Erythroblast (primary cell): Measurements from ENCODE around the gene NPAS1.

Experiments used
- DNase-seq, 2 experiments: peaks; one replicate each; lab custom pipeline; 2025; lab: John Stamatoyannopoulos, UW
- GATA1 ChIP-seq: IDR thresholded peaks from 2 replicates; pipeline ENCODE4 v1.6.1; 2011; ENCODE audit warnings: low read depth, mild to moderate bottlenecking, control low read depth, low read length, moderate library complexity
- POLR2A ChIP-seq: IDR thresholded peaks from 2 replicates; pipeline ENCODE4 v1.6.1; 2011; ENCODE audit warnings: mild to moderate bottlenecking, low read length

Gene NPAS1

GRCh38 chr19:47081095-47081494 lies 61.5 kb downstream of the NPAS1 start:
- TF ChIP-seq GATA1 (no peak), POLR2A (no peak)
- DNase-seq, result no peak

- TF ChIP-seq GATA1, result no peak
- no peak for TF ChIP-seq POLR2A
- no peak for DNase-seq
Measured at GRCh38 chr19:47082493-47082892, 62.9 kb downstream of the NPAS1 start.

- TF ChIP-seq GATA1 (no peak), POLR2A (no peak)
- no peak for DNase-seq
Measured at GRCh38 chr19:47084879-47085439, 65.3 kb downstream of the NPAS1 start.

GRCh38 chr19:47086280-47086679 lies 66.6 kb downstream of the NPAS1 start:
- no peak for DNase-seq
- TF ChIP-seq POLR2A, result no peak
- no peak for TF ChIP-seq GATA1

- no peak for DNase-seq
- no peak for TF ChIP-seq POLR2A
- no peak for TF ChIP-seq GATA1
Measured at GRCh38 chr19:47089767-47090350, 70.2 kb downstream of the NPAS1 start.

- no peak for TF ChIP-seq GATA1
- no peak for DNase-seq
Measured at GRCh38 chr19:47093254-47093653, 73.6 kb downstream of the NPAS1 start.

- TF ChIP-seq POLR2A, result no peak
- no peak for TF ChIP-seq GATA1
- DNase-seq, result no peak
Measured at GRCh38 chr19:47093841-47094240, 74.2 kb downstream of the NPAS1 start.

GRCh38 chr19:47094557-47095475 lies 75.2 kb downstream of the NPAS1 start:
- no peak for DNase-seq
- TF ChIP-seq POLR2A, result no peak
- no peak for TF ChIP-seq GATA1
